Measurements from ENCODE around the gene PHGDH.

The PHGDH gene

GRCh38 chr1:119748040-119748439 is 36.3 kb downstream of the PHGDH start:
- no peak for DNase-seq (ENCODE audit: low read depth in 2 of 2)
- no peak for TF ChIP-seq CTCF (IDR thresholded peaks at IDR 0.05; ENCODE audit: low read depth, low read length)

GRCh38 chr1:119752592-119752991 is 40.9 kb downstream of the PHGDH start:
- no peak for TF ChIP-seq CTCF (IDR thresholded peaks at IDR 0.05; ENCODE audit: low read depth, low read length)
- H3K4me3 ChIP-seq (replicated peaks in 1 of 2; ENCODE audit: low read depth in 2 of 2, low read length in 2 of 2) = no peak overlapping the region
- DNase-seq (ENCODE audit: low read depth in 2 of 2) = no peak

More at GRCh38 chr1:119748040-119748439, 36.3 kb downstream of the PHGDH start:
- no peak overlapping the region for H3K4me3 ChIP-seq (replicated peaks in 1 of 2; ENCODE audit: low read depth in 2 of 2, low read length in 2 of 2)

GRCh38 chr1:119758584-119758983 is 46.9 kb downstream of the PHGDH start:
- no peak for TF ChIP-seq CTCF (IDR thresholded peaks at IDR 0.05; ENCODE audit: low read depth, low read length)
- DNase-seq (ENCODE audit: low read depth in 2 of 2) = no peak
- no peak overlapping the region for H3K4me3 ChIP-seq (replicated peaks in 1 of 2; ENCODE audit: low read depth in 2 of 2, low read length in 2 of 2)

- DNase-seq (ENCODE audit: low read depth in 2 of 2) = no peak
- H3K4me3 ChIP-seq (replicated peaks in 1 of 2; ENCODE audit: low read depth in 2 of 2, low read length in 2 of 2) = no peak overlapping the region
- no peak for TF ChIP-seq CTCF (IDR thresholded peaks at IDR 0.05; ENCODE audit: low read depth, low read length)
These were observed 50.7 kb downstream of the PHGDH start for GRCh38 chr1:119762409-119762808.

GRCh38 chr1:119762953-119763352 is 51.2 kb downstream of the PHGDH start:
- DNase-seq (ENCODE audit: low read depth in 2 of 2) = no peak
- H3K4me3 ChIP-seq (replicated peaks in 1 of 2; ENCODE audit: low read depth in 2 of 2, low read length in 2 of 2) = no peak overlapping the region
- TF ChIP-seq CTCF (IDR thresholded peaks at IDR 0.05; ENCODE audit: low read depth, low read length) = no peak

- no peak overlapping the region for H3K4me3 ChIP-seq (replicated peaks in 1 of 2; ENCODE audit: low read depth in 2 of 2, low read length in 2 of 2)
- no peak for DNase-seq (ENCODE audit: low read depth in 2 of 2)
- no peak for TF ChIP-seq CTCF (IDR thresholded peaks at IDR 0.05; ENCODE audit: low read depth, low read length)
These were observed 52.5 kb downstream of the PHGDH start for GRCh38 chr1:119764220-119764619.

- no peak for TF ChIP-seq CTCF (IDR thresholded peaks at IDR 0.05; ENCODE audit: low read depth, low read length)
- no peak overlapping the region for H3K4me3 ChIP-seq (replicated peaks in 1 of 2; ENCODE audit: low read depth in 2 of 2, low read length in 2 of 2)
- DNase-seq (ENCODE audit: low read depth in 2 of 2) = no peak
These were observed 54.6 kb downstream of the PHGDH start for GRCh38 chr1:119766374-119766794.

Data from cardiac fibroblast (primary cell).